Liver (tissue), 3 donors: ENCODE data around the gene ZNF518B.
"Not testable (repeated sequence)": the region's sequence is repeated elsewhere in the genome, so short reads cannot be mapped to it uniquely, and the experiment has no call there.

Source experiments
- EGR1 ChIP-seq, 2 donors: IDR thresholded peaks; 2 replicates each; pipeline ENCODE4 v1.6.1; 2016 to 2018; ENCODE audit warnings: antibody characterized with exemption in 2 of 2, low read depth in 2 of 2
- JUND ChIP-seq, 2 donors: IDR thresholded peaks; 2 replicates each; pipeline ENCODE4 v1.6.1; 2016; ENCODE audit warnings: antibody characterized with exemption in 2 of 2
- SP1 ChIP-seq: IDR thresholded peaks from 2 replicates; pipeline ENCODE4 v1.6.1; 2018; ENCODE audit warnings: antibody characterized with exemption, mild to moderate bottlenecking
- TAF1 ChIP-seq: conservative IDR thresholded peaks from 2 replicates; pipeline ENCODE4 v1.6.1; 2016; ENCODE audit warnings: antibody characterized with exemption, mild to moderate bottlenecking
- YY1 ChIP-seq: IDR thresholded peaks from 2 replicates; pipeline ENCODE4 v1.6.1; 2016; ENCODE audit warnings: antibody characterized with exemption, mild to moderate bottlenecking
- TF ChIP-seq, protein P1 (sequence below): fragments of 150-350 bp; IDR thresholded peaks from 2 replicates; pipeline ENCODE4 v1.5.1; 2017; ENCODE audit warnings: improper control_type of control experiment, low read depth, low read length; ENCODE audit not compliant: missing input control
- TF ChIP-seq, protein P2 (sequence below): IDR thresholded peaks from 2 replicates; pipeline ENCODE4 v1.6.1; 2016; ENCODE audit warnings: antibody characterized with exemption
- donor health status: healthy.
- donor health status: healthy.

DNA sequence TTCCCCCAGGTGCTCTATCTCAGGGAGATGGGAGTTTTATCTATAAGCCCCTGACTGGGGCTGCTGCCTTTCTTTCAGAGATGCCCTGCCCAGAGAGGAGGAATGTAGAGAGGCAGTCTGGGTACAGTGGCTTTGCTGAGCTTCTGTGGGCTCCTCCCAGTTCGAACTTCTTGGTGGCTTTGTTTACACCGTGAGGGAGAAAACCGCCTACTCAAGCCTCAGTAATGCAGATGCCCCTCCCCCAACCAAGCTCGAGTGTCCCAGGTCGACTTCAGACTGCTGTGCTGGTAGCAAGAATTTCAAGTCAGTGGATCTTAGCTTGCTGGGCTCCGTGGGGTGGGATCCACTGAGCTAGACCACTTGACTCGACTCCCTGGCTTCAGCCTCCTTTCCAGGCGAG is 29.5 kb downstream of the ZNF518B start:
- not testable (repeated sequence) for TF ChIP-seq EGR1 (IDR thresholded peaks at IDR 0.05; ENCODE audit: low read depth in 2 of 2); TAF1; JUND (IDR thresholded peaks at IDR 0.05); SP1; YY1
- TF ChIP-seq, protein P1, sequence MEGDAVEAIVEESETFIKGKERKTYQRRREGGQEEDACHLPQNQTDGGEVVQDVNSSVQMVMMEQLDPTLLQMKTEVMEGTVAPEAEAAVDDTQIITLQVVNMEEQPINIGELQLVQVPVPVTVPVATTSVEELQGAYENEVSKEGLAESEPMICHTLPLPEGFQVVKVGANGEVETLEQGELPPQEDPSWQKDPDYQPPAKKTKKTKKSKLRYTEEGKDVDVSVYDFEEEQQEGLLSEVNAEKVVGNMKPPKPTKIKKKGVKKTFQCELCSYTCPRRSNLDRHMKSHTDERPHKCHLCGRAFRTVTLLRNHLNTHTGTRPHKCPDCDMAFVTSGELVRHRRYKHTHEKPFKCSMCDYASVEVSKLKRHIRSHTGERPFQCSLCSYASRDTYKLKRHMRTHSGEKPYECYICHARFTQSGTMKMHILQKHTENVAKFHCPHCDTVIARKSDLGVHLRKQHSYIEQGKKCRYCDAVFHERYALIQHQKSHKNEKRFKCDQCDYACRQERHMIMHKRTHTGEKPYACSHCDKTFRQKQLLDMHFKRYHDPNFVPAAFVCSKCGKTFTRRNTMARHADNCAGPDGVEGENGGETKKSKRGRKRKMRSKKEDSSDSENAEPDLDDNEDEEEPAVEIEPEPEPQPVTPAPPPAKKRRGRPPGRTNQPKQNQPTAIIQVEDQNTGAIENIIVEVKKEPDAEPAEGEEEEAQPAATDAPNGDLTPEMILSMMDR: not testable (repeated sequence)
- TF ChIP-seq, protein P2, sequence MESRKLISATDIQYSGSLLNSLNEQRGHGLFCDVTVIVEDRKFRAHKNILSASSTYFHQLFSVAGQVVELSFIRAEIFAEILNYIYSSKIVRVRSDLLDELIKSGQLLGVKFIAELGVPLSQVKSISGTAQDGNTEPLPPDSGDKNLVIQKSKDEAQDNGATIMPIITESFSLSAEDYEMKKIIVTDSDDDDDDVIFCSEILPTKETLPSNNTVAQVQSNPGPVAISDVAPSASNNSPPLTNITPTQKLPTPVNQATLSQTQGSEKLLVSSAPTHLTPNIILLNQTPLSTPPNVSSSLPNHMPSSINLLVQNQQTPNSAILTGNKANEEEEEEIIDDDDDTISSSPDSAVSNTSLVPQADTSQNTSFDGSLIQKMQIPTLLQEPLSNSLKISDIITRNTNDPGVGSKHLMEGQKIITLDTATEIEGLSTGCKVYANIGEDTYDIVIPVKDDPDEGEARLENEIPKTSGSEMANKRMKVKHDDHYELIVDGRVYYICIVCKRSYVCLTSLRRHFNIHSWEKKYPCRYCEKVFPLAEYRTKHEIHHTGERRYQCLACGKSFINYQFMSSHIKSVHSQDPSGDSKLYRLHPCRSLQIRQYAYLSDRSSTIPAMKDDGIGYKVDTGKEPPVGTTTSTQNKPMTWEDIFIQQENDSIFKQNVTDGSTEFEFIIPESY: not testable (repeated sequence)
